NCI-H69 (cell line): ENCODE results near the gene RAD51.
A peak's percentile ranks its signal among the peaks of the same experiment; 100 is the strongest.
"Not testable (repeated sequence)": the region's sequence is repeated elsewhere in the genome, so short reads cannot be mapped to it uniquely, and the experiment has no call there.

Experiments
- DNase-seq: peaks from one replicate; lab custom pipeline; 2025; lab: John Stamatoyannopoulos, UW

The RAD51 gene

GRCh38 chr15:40694688-40695468 is at the start of gene RAD51:
TSS of gene RAD51 (plus strand) at chr15:40695174. CDS start at chr15:40698759, 3,585 bp downstream.
- peak; percentile 98 for DNase-seq

- no peak for DNase-seq
These were observed 47.5 kb upstream of the RAD51 start for GRCh38 chr15:40647523-40647922.

GRCh38 chr15:40650479-40650878 is 44.5 kb upstream of the RAD51 start:
- no peak for DNase-seq

GRCh38 chr15:40660686-40661085 is 34.3 kb upstream of the RAD51 start:
- no peak for DNase-seq

- no peak for DNase-seq
These were observed 30.1 kb upstream of the RAD51 start for GRCh38 chr15:40664909-40665308.

GRCh38 chr15:40676290-40676689 is 18.7 kb upstream of the RAD51 start:
- DNase-seq = not testable (repeated sequence)

GRCh38 chr15:40676906-40677305 is 18.1 kb upstream of the RAD51 start:
- DNase-seq = not testable (repeated sequence)

GRCh38 chr15:40680151-40680550 is 14.8 kb upstream of the RAD51 start:
- no peak for DNase-seq

GRCh38 chr15:40680959-40681358 is 14.0 kb upstream of the RAD51 start:
- not testable (repeated sequence) for DNase-seq

GRCh38 chr15:40684381-40684780 is 10.6 kb upstream of the RAD51 start:
- DNase-seq = no peak

GRCh38 chr15:40685376-40685775 is 9.6 kb upstream of the RAD51 start:
- DNase-seq = no peak

GRCh38 chr15:40688932-40689799 is 5.8 kb upstream of the RAD51 start:
- no peak for DNase-seq

- DNase-seq = no peak
These were observed 3.2 kb upstream of the RAD51 start for GRCh38 chr15:40691737-40692136.

- DNase-seq = no peak
These were observed 878 bp upstream of the RAD51 start for GRCh38 chr15:40693904-40694687.

GRCh38 chr15:40695469-40695890 is 506 bp downstream of the RAD51 start:
- no peak for DNase-seq

- DNase-seq = peak; percentile 10
These were observed 1.3 kb downstream of the RAD51 start for GRCh38 chr15:40696228-40696627.

- DNase-seq = no peak
These were observed 2.9 kb downstream of the RAD51 start for GRCh38 chr15:40697916-40698315.

- peak; percentile 22 for DNase-seq
These were observed 7.1 kb downstream of the RAD51 start for GRCh38 chr15:40702077-40702476.

GRCh38 chr15:40706121-40706520 is 11.1 kb downstream of the RAD51 start:
- no peak for DNase-seq

- DNase-seq = no peak
These were observed 19.2 kb downstream of the RAD51 start for GRCh38 chr15:40714144-40714543.

GRCh38 chr15:40716165-40716564 is 21.2 kb downstream of the RAD51 start:
- DNase-seq = no peak

GRCh38 chr15:40721701-40722100 is 26.7 kb downstream of the RAD51 start:
- no peak for DNase-seq
